Nephron (organoid): ENCODE measurements around the gene HECTD2.

ENCODE experiments used
- H3K27ac Mint-ChIP-seq, 3 experiments: 2 replicates each; pipeline ENCODE4 v1.8.0; 2020; ENCODE audit warnings: mixed read lengths in 3 of 3, mild to moderate bottlenecking in 2 of 3, moderate library complexity in 1 of 3
- H3K27me3 Mint-ChIP-seq: 2 replicates; pipeline ENCODE4 v1.8.0; 2021; ENCODE audit warnings: low read depth, mild to moderate bottlenecking, moderate library complexity, mixed read lengths
- H3K36me3 Mint-ChIP-seq: 2 replicates; pipeline ENCODE4 v1.8.0; 2020; ENCODE audit warnings: low read depth, mixed read lengths
- H3K4me1 Mint-ChIP-seq: 2 replicates; pipeline ENCODE4 v1.8.0; 2020; ENCODE audit warnings: mixed read lengths
- H3K4me3 Mint-ChIP-seq, 3 experiments: 2 replicates each; pipeline ENCODE4 v1.8.0; 2020; ENCODE audit warnings: mild to moderate bottlenecking in 3 of 3, mixed read lengths in 3 of 3, moderate library complexity in 2 of 3
- H3K9me3 Mint-ChIP-seq: 2 replicates; pipeline ENCODE4 v1.8.0; 2020; ENCODE audit warnings: mixed read lengths
- CTCF ChIP-seq, 3 experiments: fragments of 200-600 bp; sonication (generic); IDR thresholded peaks; one replicate each; pipeline ENCODE4 v1.5.0; 2021; ENCODE audit warnings: antibody characterized with exemption in 3 of 3; ENCODE audit not compliant: unreplicated experiment in 3 of 3

The HECTD2 gene

GRCh38 chr10:91537614-91538383 is 127.7 kb downstream of the HECTD2 start:
- Mint-ChIP-seq H3K36me3 (peaks cover 9% of the 10 kb centered on the region), H3K9me3 (peaks cover 16% of the 10 kb centered on the region), H3K27me3 (no peaks in the 10 kb centered on the region), H3K27ac (peak overlapping the region; percentile 11 to 99 (median 99)), H3K4me3 (no peak overlapping the region), H3K4me1 (peaks cover 44% of the 10 kb centered on the region)
- TF ChIP-seq CTCF (IDR thresholded peaks at IDR 0.05; ENCODE audit: unreplicated experiment in 3 of 3): no peak

DNA sequence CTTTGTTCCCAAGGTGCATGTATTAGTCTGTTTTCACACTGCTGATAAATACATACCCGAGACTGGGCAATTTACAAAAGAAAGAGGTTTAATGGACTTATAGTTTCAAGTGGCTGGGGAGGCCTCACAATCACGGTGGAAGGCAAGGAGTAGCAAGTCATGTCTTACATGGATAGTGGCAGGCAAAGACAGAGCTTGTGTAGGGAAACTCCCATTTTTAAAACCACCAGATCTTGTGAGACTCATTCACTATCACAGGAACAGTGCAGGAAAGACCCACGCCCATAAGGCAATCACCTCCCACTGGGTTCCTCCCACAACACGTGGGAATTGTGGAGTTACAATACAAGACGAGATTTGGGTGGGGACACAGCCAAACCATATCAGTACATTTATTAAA is 129.8 kb downstream of the HECTD2 start:
- no peaks in the 10 kb centered on the region for H3K27me3 Mint-ChIP-seq

DNA sequence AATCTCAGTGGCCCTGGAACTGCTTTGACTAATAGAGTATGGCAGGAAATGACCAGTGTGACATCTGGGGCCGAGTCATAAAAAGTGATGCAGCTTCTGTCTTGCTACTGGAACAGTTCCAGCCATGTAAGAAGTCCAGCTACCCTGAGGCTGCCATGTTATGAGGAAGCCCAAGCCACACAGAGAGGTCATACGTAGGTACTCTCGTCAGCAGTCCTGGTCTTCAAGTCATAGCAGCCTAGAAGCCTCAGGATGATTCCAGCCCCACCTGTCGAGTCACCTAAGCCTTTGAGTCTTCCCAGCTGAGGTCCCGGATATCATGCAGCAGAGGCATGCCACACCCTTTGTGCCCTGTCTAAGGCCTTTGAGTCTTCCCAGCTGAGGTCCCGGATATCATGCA is 130.6 kb downstream of the HECTD2 start:
- no peak for TF ChIP-seq CTCF (IDR thresholded peaks at IDR 0.05; ENCODE audit: unreplicated experiment in 3 of 3)
- Mint-ChIP-seq H3K4me3 (no peak overlapping the region), H3K4me1 (peaks cover 54% of the 10 kb centered on the region), H3K27me3 (no peaks in the 10 kb centered on the region), H3K9me3 (peaks cover 10% of the 10 kb centered on the region), H3K27ac (peak overlapping the region; percentile 84 to 99 (median 87)), H3K36me3 (peaks cover 9% of the 10 kb centered on the region)

More for the DNA sequence above, 129.8 kb downstream of the HECTD2 start:
- Mint-ChIP-seq H3K9me3 (peaks cover 10% of the 10 kb centered on the region), H3K27ac (peak overlapping the region; percentile 84 to 99 (median 87)), H3K4me3 (no peak overlapping the region), H3K4me1 (peaks cover 54% of the 10 kb centered on the region), H3K36me3 (peaks cover 9% of the 10 kb centered on the region)
- no peak for TF ChIP-seq CTCF (IDR thresholded peaks at IDR 0.05; ENCODE audit: unreplicated experiment in 3 of 3)

DNA sequence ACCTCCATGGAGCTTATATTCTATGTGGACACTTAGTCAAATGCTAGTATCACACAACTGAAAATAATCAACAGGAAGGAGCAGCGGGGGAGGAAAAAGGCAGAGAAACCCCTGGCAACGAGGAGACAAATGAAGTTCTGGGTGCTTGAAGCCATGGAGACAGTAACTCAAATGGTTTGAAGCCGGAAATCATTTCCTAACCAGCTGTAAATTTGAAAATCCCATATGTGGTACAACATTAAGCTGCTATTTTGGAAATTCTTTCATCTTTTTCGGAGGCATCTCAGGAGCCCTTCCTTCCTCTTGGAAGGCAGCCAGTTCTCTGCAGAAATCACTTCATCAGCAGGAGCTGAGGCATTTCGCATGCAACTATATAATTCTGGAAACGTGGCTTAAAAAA is 131.3 kb downstream of the HECTD2 start:
- TF ChIP-seq CTCF (IDR thresholded peaks at IDR 0.05; ENCODE audit: unreplicated experiment in 3 of 3): no peak
- H3K4me3 Mint-ChIP-seq: peak overlapping the region in 1 of 3 experiments; percentile 57
- peaks cover 9% of the 10 kb centered on the region for H3K36me3 Mint-ChIP-seq
- peak overlapping the region; percentile 84 to 99 (median 87) for H3K27ac Mint-ChIP-seq
- H3K9me3 Mint-ChIP-seq: peaks cover 9% of the 10 kb centered on the region
- no peaks in the 10 kb centered on the region for H3K27me3 Mint-ChIP-seq
- H3K4me1 Mint-ChIP-seq: peaks cover 50% of the 10 kb centered on the region

- H3K9me3 Mint-ChIP-seq: no peaks in the 10 kb centered on the region
- H3K36me3 Mint-ChIP-seq: no peaks in the 10 kb centered on the region
- peaks cover 33% of the 10 kb centered on the region for H3K4me1 Mint-ChIP-seq
- no peak overlapping the region for H3K4me3 Mint-ChIP-seq
- no peak for TF ChIP-seq CTCF (IDR thresholded peaks at IDR 0.05; ENCODE audit: unreplicated experiment in 3 of 3)
- H3K27me3 Mint-ChIP-seq: no peaks in the 10 kb centered on the region
- peak overlapping the region in 1 of 3 experiments; percentile 49 for H3K27ac Mint-ChIP-seq
Measured at GRCh38 chr10:91545384-91545783, 135.2 kb downstream of the HECTD2 start.

DNA sequence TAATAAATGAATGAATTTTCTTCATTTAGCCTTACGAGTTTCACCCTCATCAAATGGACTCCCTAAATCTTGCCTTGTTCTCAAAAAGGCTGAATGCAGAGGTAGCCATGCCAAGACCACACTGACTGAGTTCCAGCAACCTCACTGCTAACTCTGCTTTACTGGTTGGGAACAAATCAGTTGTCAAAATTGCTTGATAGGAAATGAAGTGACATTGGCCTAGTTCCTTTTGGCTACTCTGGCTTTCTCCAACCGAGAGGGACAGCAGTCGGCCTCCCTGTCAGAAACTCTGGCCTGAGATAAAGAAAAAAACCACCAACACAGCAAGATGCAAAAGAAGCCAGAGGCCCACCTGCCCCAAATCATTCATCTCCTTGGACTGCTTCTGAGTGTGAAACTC is 135.7 kb downstream of the HECTD2 start:
- H3K27me3 Mint-ChIP-seq: no peaks in the 10 kb centered on the region
- H3K36me3 Mint-ChIP-seq: no peaks in the 10 kb centered on the region
- TF ChIP-seq CTCF (IDR thresholded peaks at IDR 0.05; ENCODE audit: unreplicated experiment in 3 of 3): no peak
- H3K4me3 Mint-ChIP-seq: no peak overlapping the region
- H3K4me1 Mint-ChIP-seq: peaks cover 28% of the 10 kb centered on the region
- no peaks in the 10 kb centered on the region for H3K9me3 Mint-ChIP-seq
- H3K27ac Mint-ChIP-seq: peak overlapping the region in 1 of 3 experiments; percentile 49
